PC-3 (cell line): ENCODE results near the gene SHANK2. TPM values are rescaled to one million over a fixed set of nuclear protein-coding genes. Genes with fewer than 3 reads are reported as not detected.

ENCODE experiments used
- ATAC-seq: fragments of 200-7000 bp; cut with Tn5 transposase; 2 replicates; pipeline ENCODE4 v1.9.1; 2020; ENCODE audit warnings: mild to moderate bottlenecking, moderate library complexity
- BruUV-seq: library from RNA; stranded (reverse); fragments of 400-500 nt; replicated peaks from 2 replicates; lab custom pipeline; 2021; lab: Mats Ljungman, UMichigan
- CTCF ChIA-PET: fragments of 300-600 bp; sonication (Branson Sonifier 250); formaldehyde crosslinking; loops from one replicate; lab custom pipeline; 2022; ENCODE audit warnings: antibody characterized with exemption; lab: Charles Lee
- POLR2A ChIA-PET: fragments of 300-600 bp; sonication (Branson Sonifier 250); formaldehyde crosslinking; loops from one replicate; lab custom pipeline; 2022; ENCODE audit warnings: antibody characterized with exemption; ENCODE audit not compliant: unreplicated experiment; lab: Charles Lee
- DNase-seq: peaks from one replicate; pipeline ENCODE4 v3.0.0-alpha.2; 2015
- H2AFZ ChIP-seq: fragments of 300-600 bp; sonication (generic); 2 replicates; pipeline ENCODE4 v1.6.0; 2016; ENCODE audit warnings: antibody characterized with exemption, low read length
- H3F3A ChIP-seq: fragments of 300-600 bp; sonication (generic); one replicate; pipeline ENCODE4 v1.6.0; 2017; ENCODE audit warnings: antibody characterized with exemption, low read length, control low read depth, mild to moderate bottlenecking; ENCODE audit not compliant: unreplicated experiment
- H3K27ac ChIP-seq: fragments of 300-600 bp; sonication (generic); 2 replicates; pipeline ENCODE4 v1.5.1; 2016; ENCODE audit warnings: mild to moderate bottlenecking, low read length
- H3K27me3 ChIP-seq: fragments of 300-600 bp; sonication (generic); 2 replicates; pipeline ENCODE4 v1.6.1; 2016; ENCODE audit warnings: low read length, mixed read lengths
- H3K36me3 ChIP-seq: fragments of 300-600 bp; sonication (generic); 2 replicates; pipeline ENCODE4 v1.6.1; 2016; ENCODE audit warnings: low read depth, mixed run types, low read length, mixed read lengths
- H3K4me1 ChIP-seq: fragments of 300-600 bp; sonication (generic); 2 replicates; pipeline ENCODE4 v1.5.1; 2016; ENCODE audit warnings: low read length; ENCODE audit not compliant: insufficient read depth
- H3K4me2 ChIP-seq: fragments of 300-600 bp; sonication (generic); 2 replicates; pipeline ENCODE4 v1.6.0; 2016; ENCODE audit warnings: low read length
- H3K4me3 ChIP-seq: fragments of 300-600 bp; sonication (generic); 2 replicates; pipeline ENCODE4 v1.5.1; 2016; ENCODE audit warnings: mild to moderate bottlenecking, low read length, mixed read lengths
- H3K79me2 ChIP-seq: fragments of 300-600 bp; sonication (generic); 2 replicates; pipeline ENCODE4 v1.6.1; 2017; ENCODE audit warnings: low read length, mixed read lengths
- H3K9ac ChIP-seq: fragments of 300-600 bp; sonication (generic); 2 replicates; pipeline ENCODE4 v1.6.0; 2016; ENCODE audit warnings: mild to moderate bottlenecking, low read length
- H3K9me2 ChIP-seq: fragments of 300-600 bp; sonication (generic); replicated peaks from 2 replicates; pipeline ENCODE4 v1.6.1; 2016; ENCODE audit warnings: mixed run types, low read length, mixed read lengths
- H3K9me3 ChIP-seq: fragments of 300-600 bp; sonication (generic); 2 replicates; pipeline ENCODE4 v1.6.1; 2016; ENCODE audit warnings: low read length, mixed read lengths
- H4K20me1 ChIP-seq: fragments of 300-600 bp; sonication (generic); 2 replicates; pipeline ENCODE4 v1.6.1; 2016; ENCODE audit warnings: low read length, mixed read lengths
- EZH2 ChIP-seq: fragments of 300-600 bp; sonication (generic); IDR thresholded peaks from one replicate; pipeline ENCODE4 v1.6.1; 2017; ENCODE audit warnings: antibody characterized with exemption, mild to moderate bottlenecking, low read length; ENCODE audit not compliant: unreplicated experiment
- EZH2phosphoT487 ChIP-seq: fragments of 300-600 bp; sonication (generic); IDR thresholded peaks from 2 replicates; pipeline ENCODE4 v1.6.1; 2018; ENCODE audit warnings: mild to moderate bottlenecking, antibody characterized with exemption, low read length, borderline replicate concordance
- intact Hi-C: fragments of 100-400 bp; cut with micrococcal nuclease; formaldehyde crosslinking; loops from 2 replicates; pipeline ENCODE4 v1.9.0; 2023
- total RNA-seq: library from RNA; depleted of rRNA; stranded (reverse); fragments of >200 nt; gene quantifications from 2 replicates; pipeline ENCODE4 v1.2.3, GENCODE V29; 2014
- TF ChIP-seq, protein P1 (sequence below): fragments of 300-600 bp; sonication (generic); conservative IDR thresholded peaks from 2 replicates; pipeline ENCODE4 v1.5.1; 2017; ENCODE audit warnings: antibody characterized with exemption, low read depth, mild to moderate bottlenecking, low read length

The SHANK2 gene
- total RNA-seq, 1 experiment from 2014 or later: 45.0 TPM

DNA sequence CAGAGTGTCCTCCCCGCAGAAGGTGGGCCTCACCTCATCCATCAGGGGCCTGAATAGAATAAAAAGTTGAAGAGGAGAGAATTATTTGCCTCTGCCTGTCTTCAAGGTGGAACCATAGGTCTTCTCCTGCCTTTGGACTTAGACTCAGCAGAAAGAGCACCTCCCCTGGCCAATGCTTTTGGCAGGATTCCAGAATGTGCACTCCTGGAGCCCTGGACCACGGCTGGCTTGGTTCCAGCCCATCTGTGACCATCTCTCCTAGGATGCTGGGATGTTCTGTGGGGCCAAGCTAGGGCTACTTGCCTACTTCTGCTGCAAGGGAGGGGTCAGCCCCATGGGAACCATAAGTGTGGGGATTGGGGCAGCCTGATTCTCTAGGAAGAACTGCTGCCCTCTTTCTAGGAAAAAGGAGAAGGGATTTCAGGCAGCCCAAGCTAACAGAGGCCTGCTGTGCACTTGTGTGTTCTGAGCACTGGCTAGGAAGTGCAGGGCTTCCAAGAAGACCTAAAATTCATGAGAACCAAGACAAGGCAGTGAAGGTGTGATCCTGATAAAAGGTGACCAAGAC, 32.2 kb upstream of the SHANK2 start:
- H3K9me3 ChIP-seq: no peaks in the 10 kb centered on the region; the same call in 1 of the 2 replicates
- no peaks in the 10 kb centered on the region for H3F3A ChIP-seq
- H3K79me2 ChIP-seq: no peaks in the 10 kb centered on the region; the same call in 1 of the 2 replicates
- peaks cover 41% of the 10 kb centered on the region for H3K4me1 ChIP-seq
- H3K4me2 ChIP-seq: peak overlapping the region; percentile 70
- ATAC-seq (no peak), DNase-seq (peak; percentile 55)
- H3K9ac ChIP-seq: peak overlapping the region; percentile 66
- H3K27me3 ChIP-seq: no peaks in the 10 kb centered on the region
- H3K36me3 ChIP-seq: no peaks in the 10 kb centered on the region
- H4K20me1 ChIP-seq: no peaks in the 10 kb centered on the region
- ChIA-PET CTCF (no interaction called here), POLR2A (no interaction called here)
- peak overlapping the region; percentile 51 for H3K4me3 ChIP-seq
- intact Hi-C loops: no loop called here
- TF ChIP-seq, protein P1, sequence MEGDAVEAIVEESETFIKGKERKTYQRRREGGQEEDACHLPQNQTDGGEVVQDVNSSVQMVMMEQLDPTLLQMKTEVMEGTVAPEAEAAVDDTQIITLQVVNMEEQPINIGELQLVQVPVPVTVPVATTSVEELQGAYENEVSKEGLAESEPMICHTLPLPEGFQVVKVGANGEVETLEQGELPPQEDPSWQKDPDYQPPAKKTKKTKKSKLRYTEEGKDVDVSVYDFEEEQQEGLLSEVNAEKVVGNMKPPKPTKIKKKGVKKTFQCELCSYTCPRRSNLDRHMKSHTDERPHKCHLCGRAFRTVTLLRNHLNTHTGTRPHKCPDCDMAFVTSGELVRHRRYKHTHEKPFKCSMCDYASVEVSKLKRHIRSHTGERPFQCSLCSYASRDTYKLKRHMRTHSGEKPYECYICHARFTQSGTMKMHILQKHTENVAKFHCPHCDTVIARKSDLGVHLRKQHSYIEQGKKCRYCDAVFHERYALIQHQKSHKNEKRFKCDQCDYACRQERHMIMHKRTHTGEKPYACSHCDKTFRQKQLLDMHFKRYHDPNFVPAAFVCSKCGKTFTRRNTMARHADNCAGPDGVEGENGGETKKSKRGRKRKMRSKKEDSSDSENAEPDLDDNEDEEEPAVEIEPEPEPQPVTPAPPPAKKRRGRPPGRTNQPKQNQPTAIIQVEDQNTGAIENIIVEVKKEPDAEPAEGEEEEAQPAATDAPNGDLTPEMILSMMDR: no peak
- no peak for TF ChIP-seq EZH2
- no peak for TF ChIP-seq EZH2phosphoT487
- BruUV-seq: no TSS peak
- H2AFZ ChIP-seq: peak overlapping the region; percentile 29; the same call in 1 of the 2 replicates
- H3K27ac ChIP-seq: peak overlapping the region; percentile 87
- H3K9me2 ChIP-seq: no peaks in the 10 kb centered on the region

DNA sequence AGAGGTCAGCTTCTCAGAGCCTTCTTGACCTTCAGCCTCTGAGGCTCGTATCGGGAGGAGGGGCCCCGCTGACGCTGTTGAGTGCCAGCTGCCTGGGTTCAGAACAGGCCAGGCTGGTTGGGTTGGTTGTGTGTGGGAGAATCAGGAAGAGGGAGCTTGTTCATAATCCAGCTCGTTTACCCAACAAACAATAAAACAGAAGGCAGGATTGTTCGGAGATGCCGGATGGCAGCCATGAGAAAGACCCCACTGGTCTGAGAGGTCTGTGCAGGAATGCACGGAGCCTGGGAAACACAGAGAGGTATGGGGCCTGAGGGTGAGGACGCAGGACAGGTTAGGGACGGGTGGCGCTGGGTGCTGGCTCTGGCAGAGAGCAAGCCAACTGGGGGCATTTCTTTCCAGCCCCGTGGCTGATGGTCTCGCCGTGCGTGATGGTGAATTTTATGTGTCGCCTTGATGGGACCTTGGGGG, 31.6 kb upstream of the SHANK2 start:
- peak overlapping the region; percentile 70 for H3K4me2 ChIP-seq
- ATAC-seq: peak; percentile 66

More for the DNA sequence above, 31.6 kb upstream of the SHANK2 start:
- Histone ChIP-seq H3F3A (no peaks in the 10 kb centered on the region), H3K9ac (peak overlapping the region; percentile 66), H3K36me3 (no peaks in the 10 kb centered on the region), H3K9me2 (no peaks in the 10 kb centered on the region), H3K9me3 (no peaks in the 10 kb centered on the region; the same call in 1 of the 2 replicates), H3K4me3 (peak overlapping the region; percentile 51), H3K27me3 (no peaks in the 10 kb centered on the region), H3K79me2 (no peaks in the 10 kb centered on the region; the same call in 1 of the 2 replicates), H2AFZ (peak overlapping the region; percentile 29), H3K4me1 (peaks cover 41% of the 10 kb centered on the region), H4K20me1 (no peaks in the 10 kb centered on the region), H3K27ac (peak overlapping the region; percentile 87)
- BruUV-seq: no TSS peak
- TF ChIP-seq, protein P1: no peak
- TF ChIP-seq EZH2phosphoT487 (no peak), EZH2 (no peak)
- peak; percentile 95 for DNase-seq
- ChIA-PET POLR2A (no interaction called here), CTCF (no interaction called here)
- intact Hi-C loops: no loop called here
